Sciatic nerve (tissue), 2 donors: ENCODE measurements around the gene INTS6L. TPM values are rescaled to one million over a fixed set of nuclear protein-coding genes. Genes with fewer than 3 reads are reported as not detected.

Source experiments
- ATAC-seq: fragments of 200-7000 bp; cut with Tn5 transposase; one replicate; pipeline ENCODE4 v1.9.1; 2020; ENCODE audit warnings: mild to moderate bottlenecking, moderate library complexity
- DNase-seq: peaks from one replicate; pipeline ENCODE4 v3.0.0-alpha.2; 2020; ENCODE audit warnings: low spot score
- intact Hi-C: fragments of 100-400 bp; cut with DNase I; formaldehyde crosslinking; loops from one replicate; pipeline ENCODE4 v1.14.2; 2022
- total RNA-seq: library from RNA; stranded (reverse); fragmentation: NEBNext Ultra II Directional; extraction: Animal tissue kit (Norgen Biotek cat#: 25700); gene quantifications from one replicate; pipeline ENCODE4 v1.2.1, GENCODE V29; 2021
- donor health status: DM: no; HTN: no; CAD: no.
- donor health status: DM: no; HTN: no; CAD: no.

Gene INTS6L, protein sequence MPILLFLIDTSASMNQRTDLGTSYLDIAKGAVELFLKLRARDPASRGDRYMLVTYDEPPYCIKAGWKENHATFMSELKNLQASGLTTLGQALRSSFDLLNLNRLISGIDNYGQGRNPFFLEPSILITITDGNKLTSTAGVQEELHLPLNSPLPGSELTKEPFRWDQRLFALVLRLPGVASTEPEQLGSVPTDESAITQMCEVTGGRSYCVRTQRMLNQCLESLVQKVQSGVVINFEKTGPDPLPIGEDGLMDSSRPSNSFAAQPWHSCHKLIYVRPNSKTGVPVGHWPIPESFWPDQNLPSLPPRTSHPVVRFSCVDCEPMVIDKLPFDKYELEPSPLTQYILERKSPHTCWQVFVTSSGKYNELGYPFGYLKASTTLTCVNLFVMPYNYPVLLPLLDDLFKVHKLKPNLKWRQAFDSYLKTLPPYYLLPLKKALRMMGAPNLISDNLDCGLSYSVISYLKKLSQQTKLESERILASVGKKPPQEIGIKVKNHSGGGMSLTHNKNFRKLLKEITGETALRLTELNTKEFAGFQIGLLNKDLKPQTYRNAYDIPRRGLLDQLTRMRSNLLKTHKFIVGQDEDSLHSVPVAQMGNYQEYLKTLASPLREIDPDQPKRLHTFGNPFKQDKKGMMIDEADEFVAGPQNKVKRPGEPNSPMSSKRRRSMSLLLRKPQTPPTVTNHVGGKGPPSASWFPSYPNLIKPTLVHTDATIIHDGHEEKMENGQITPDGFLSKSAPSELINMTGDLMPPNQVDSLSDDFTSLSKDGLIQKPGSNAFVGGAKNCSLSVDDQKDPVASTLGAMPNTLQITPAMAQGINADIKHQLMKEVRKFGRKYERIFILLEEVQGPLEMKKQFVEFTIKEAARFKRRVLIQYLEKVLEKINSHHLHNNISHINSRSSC
- total RNA-seq: 11.8 TPM

DNA sequence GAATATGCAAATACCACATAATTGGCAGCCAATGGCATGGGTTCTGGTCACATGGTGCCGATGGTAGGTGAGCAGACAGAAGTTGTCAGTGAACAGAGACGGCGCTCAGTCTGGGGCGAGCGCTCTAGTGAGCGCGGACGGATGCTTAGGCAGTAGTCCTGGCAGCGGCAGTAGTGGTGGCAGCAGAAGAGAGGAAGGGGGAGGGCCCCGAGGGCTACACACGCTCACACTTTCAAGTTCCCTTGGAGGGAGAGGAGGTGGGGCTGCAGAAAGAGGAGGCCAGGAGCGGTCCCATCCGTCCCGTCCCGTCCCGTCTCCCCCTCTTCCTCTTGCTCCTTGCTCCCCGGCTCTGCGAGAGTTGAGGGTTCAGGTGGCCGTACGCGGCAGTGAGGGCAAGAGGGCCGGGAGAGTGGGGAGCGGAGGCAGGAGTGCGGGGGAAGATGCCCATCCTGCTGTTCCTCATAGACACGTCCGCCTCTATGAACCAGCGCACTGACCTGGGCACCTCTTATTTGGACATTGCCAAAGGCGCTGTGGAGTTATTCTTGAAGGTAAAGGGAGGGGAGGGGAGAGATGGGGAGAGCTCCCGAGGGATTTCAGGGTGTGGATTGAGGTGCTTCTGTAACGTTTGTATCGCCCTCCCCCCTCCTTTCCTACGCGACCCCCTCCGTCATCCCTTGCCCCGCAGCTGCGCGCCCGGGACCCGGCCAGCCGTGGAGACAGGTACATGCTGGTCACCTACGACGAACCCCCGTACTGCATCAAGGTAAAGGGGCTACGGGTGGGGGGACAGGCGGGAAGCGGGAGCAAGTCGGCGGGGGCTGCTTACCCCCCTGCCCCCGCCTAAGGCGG, at the start of gene INTS6L:
Gene INTS6L, plus strand, starts transcription at position 108 of the 852 bp plus-strand sequence. Its CDS starts 333 bp downstream, at position 441.
- intact Hi-C loops: no loop called here
- ATAC-seq (peak; percentile 93), DNase-seq (peak; percentile 88)

DNA sequence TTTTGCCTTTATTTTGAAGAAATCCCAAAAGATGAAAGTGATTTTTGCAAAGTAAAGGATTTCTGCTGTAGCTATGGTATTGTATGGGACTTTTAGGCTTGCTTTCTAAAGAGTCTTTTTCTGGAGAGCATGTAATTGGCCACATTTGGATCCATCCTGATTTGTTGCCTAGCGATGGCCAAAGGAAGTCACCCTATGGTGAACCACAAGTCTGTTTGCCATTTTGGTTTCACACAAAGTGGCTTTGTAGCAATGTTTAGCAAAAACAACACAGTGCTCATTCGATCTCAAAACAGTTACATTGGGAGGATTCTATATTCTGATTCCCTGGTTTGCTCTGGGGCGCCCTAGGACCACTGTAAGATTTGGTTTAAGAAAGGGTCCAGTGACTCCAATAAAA, 44.1 kb upstream of the INTS6L start:
- no peak for ATAC-seq
- DNase-seq: no peak
- intact Hi-C loops: no loop called here

DNA sequence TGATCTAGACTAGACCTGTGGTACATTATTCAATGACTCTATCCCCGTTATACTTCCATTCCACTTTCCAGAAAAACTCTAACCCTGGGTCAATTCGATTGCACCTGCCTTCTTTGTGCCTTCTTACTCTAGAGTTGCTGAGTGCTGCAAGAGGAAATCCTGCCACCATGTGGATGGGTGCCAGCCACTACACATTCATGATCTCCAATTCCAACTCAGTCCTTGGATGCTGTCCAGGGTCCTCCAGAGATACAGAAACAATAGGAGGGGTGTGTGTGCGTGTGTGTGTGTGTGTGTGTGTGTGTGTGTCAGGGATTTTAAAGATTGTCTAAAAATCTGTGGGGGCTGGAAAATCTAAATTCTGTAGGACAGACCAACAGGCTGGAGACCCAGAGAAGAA, 42.9 kb upstream of the INTS6L start:
- no peak for ATAC-seq

DNA sequence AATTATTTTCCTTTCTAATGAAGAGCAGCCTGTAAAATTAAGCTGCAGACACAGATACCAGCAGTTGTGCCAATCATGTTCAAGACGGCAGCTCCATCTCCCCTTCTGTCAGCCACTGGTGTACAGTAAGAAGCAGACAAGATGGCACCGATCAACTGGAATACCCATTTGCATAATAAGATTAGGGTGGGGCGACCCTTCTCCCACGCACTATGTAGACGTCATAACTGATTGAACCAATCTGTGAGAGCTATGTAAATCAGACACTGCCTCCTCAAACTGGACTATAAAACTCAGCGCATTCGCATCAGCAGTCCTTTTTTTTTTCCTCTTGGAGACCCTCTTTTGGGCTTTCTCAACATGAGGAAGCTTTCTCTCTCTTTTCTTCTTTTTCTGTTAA, 40.4 kb upstream of the INTS6L start:
- DNase-seq (no peak), ATAC-seq (no peak)
- intact Hi-C loops: no loop called here

More for the DNA sequence above, 42.9 kb upstream of the INTS6L start:
- intact Hi-C loops: no loop called here
- peak; percentile 60 for DNase-seq

DNA sequence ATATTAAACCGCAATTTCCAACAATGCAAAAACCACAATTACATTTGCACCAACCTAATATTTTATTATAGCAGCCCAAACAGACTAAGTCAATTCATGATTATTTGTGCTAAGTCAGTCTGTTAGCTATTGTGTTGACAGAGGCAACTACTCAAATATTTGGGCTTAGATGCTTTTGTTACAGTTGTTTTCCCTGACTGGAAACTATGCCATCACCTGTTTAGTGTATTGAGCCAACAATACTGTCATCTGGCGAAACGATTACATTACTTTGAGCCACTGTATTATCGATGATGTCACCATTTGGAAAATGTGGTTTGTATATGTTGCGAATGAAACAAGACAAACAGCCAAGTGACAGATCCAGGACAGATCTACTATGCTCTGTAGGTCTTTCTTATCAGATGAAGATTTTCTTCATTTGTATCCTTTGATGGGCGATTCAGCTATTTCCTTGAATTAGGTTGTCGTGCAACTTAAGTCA, 38.7 kb upstream of the INTS6L start:
- intact Hi-C loops: no loop called here
- DNase-seq (no peak), ATAC-seq (no peak)

DNA sequence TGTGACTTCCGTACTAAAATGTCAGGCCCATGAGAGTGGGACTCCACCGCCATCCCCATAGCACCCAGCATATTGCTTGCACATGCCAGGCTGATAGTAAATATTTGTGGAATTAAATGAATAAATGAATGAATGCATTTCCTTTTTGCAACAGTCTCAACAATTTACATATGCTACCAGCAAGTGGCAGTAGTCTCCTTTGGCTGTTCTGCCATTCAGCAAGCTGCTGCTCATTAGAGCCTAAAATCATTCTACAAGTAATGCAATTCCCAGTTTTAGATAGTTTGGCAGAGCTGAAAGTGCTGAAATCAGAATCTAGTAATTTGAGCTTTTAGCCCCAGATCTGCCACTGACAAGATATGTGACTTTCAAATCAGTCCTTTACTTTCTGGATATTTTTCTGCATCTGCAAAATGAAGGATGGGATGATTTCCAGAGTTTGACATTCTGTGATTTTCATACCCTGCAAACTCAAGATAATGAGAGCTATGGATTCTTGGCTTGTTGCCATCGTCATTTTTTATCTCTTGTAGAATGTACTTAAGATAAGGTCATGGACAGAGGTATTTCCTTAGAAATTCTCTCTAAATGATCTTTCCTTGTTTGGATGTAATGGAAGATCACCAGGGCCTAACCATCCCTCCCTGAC, 35.7 kb upstream of the INTS6L start:
- DNase-seq (no peak), ATAC-seq (peak; percentile 72)
- intact Hi-C loops: no loop called here

DNA sequence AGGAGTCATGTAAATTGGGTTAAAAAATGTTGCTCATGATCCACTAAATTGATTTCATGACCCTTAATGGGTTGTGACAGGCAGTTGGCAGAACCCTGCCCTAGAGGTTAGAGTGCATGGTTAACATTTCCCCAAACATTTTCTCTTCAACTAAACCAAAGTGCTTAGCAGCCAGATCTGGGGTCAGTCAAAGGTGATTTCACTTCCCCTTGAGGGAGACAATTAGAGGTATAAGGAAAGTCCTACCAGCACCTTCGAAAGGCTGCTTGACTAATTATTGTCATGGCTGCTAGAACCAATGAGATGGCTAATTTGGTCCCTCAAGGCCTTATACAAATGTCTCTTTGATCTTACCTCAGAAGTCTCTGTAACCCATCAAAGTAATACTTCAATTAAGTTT, 30.9 kb upstream of the INTS6L start:
- DNase-seq (no peak), ATAC-seq (no peak)
- intact Hi-C loops: no loop called here

DNA sequence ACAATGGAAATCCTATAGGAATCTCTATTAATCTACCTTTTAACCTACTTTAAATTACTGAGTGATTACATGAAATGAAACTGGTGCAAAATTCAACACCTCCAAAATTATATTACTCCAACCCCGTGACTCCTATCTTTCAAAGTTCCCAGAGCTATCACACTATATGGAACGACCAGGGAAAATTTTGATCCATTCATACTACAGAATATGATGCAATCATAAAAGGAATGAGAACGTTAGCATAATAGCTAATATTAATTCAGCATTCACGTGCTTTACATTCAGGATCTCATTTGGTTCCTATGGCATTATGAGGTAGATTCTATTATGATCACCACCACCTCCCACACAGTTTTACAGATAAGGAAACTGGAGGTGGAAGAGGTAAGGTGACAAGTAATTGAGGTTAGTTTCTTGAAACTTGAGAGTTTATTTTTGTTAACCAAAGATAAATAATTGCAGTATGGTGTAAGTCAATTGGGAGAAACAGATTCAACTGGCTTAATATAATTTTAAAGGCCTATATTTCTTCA, 29.4 kb upstream of the INTS6L start:
- DNase-seq: no peak
- intact Hi-C loops: no loop called here
- no peak for ATAC-seq

DNA sequence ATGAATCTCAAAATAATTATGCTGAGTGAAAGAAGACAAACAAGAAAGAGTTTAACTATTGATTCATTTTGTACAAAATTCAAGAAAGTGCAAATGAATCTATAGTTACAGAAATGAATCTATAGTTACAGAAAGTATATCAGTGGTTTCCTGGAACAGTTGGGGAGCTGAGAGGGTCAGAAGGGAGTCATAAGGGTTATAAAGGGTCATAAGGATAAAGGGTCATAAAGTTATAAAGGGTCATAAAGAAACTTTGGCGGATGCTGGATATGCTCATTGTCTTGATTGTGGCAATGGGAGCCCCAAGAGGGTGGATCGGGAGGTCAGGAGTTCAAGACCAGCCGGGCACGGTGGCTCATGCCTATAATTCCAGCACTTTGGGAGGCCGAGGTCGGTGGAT, 26.0 kb upstream of the INTS6L start:
- intact Hi-C loops: no loop called here
- DNase-seq: no peak
- no peak for ATAC-seq

DNA sequence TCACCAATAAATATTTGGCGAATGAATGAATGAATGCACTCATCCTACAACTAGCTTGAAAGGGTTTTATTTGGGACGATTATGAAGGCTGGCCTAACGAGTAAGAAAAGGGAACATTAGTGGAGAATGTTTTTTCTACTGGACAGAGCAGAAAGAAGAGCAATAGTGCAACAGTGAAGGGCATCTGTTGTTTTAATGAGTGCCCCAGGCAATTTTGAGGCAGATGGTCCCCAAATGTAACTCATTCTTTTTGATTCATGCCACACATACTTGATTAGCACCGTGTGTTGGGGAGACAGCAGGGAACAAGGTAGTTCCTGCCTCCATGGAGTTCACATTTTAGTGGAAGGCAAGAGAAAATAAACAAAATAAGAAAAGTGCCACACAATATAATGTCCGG, 22.7 kb upstream of the INTS6L start:
- no peak for ATAC-seq
- DNase-seq: no peak
- intact Hi-C loops: no loop called here

DNA sequence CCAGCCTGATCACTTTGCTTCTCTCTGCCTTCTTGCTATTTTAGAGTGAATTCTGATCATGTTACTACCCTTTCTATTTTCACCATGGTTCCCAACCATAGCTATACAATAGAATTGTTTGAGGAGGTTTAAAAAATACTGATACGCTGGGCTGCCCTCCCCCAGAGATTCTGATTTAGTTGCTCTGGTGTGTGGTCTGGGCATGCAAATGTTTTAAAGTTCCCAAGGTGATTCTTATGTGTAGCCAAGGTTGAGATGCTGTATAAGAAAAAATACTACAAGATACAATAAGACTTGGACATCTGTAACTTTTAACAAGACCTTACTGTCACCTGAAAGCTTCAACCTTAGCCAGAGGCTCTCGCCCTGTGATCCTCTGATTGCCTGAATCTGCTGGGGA, 22.2 kb upstream of the INTS6L start:
- ATAC-seq (no peak), DNase-seq (no peak)
- intact Hi-C loops: no loop called here

DNA sequence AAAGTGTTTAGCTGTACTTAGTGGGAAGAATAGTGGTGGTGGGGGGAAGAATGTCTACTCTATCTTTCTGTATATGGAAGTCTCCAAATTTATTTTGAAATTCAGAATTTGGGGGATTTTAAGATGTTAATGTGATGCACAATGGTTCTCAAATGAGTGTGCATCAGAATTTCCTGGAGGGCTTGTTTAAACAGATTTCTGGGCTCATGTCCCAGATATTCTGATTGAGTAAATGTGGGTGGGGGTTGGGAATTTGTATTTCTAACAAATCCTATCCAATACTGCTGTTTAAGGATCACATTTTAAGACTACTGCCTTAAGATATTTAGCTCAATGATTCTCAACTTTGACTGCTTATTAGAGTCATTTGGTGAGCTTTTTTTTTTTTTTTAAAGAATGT, 15.1 kb upstream of the INTS6L start:
- intact Hi-C loops: no loop called here
- DNase-seq (no peak), ATAC-seq (no peak)

DNA sequence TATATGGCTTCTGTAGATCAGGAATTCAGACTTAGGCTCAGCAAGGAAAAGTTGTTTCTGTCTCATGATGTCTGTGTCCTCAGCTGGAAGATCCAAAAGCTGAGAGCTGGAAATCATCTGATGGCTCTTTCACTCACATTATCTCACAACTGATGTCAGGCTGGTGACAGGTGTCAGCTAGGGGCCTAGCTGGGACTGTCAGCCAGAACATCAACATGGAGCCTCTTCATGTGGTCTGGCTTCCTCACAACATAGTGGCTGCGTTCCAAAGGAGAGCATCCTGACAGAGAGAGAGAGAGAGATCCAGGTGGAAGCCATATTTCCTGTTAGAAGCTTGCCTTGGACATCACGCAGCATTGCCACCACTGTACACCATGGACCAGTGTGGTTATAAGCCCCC, 10.6 kb upstream of the INTS6L start:
- intact Hi-C loops: no loop called here
- DNase-seq: no peak
- no peak for ATAC-seq

DNA sequence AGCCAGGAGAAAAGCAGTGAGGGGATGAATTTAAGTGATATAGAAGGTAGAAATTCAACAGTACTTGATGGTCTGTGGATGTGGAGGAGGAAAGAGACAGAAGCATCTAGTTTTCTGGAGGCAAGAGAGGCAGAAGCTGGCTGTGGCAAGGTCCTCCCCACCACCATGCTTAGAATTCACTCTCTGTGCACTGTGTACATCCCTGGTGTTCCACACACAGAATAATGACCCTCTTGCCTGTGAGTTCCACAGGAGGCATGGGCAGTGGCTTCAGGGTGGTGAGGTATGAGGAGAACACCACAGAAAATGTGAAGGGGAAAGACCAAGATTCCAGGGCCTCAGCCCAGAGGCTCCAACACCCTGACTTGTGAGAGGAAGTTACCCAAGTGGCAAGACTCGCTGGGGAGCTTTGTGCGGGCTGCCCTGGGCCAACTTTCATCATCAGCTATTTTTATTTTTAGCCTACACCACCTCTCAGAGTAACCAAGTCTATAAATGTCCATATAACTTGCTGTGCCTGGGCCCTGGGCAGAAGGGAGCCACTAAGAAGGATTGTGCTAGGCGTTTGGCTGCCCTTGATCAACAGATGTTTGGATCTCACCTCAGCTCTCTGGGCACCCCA, 7.8 kb upstream of the INTS6L start:
- no peak for ATAC-seq
- intact Hi-C loops: no loop called here
- no peak for DNase-seq

DNA sequence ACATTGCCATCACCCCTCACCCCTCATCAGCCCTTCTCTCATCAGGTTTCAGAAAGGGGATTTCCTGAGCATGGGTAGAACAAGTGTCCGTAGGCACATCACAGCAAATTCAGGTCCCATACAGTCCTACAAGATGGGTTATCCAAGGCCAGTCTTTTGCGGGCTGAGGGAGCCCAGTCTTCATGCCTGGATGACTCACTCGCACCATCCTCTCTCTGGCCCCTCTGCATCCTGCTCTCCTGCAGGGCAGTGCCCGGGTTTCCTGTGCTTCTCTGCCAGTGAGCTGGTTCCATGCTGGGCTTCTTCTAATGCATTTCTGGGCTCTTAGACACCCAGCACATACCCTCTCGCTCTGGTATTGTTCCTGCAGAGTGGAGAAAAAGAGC, 7.3 kb upstream of the INTS6L start:
- ATAC-seq (no peak), DNase-seq (no peak)
- intact Hi-C loops: no loop called here

DNA sequence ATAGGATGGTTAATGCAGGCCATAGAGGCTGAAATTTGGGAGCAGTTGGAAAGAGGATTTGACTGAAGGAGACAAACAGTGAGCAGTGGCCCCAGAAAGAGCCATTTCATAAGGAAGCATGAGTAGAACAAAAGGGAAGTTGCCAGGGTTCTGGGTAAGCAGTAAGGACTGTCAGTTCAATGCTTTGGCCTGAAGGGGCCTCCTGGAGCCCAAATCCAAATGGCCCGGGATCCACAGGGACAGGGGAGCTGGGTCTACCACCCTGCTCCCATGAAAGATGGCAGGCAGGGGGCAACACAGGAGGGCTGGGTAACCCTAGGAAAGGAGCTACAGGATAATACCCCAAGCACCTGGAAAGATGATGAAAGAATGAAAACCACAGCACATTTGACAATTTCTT, 4.1 kb upstream of the INTS6L start:
- no peak for DNase-seq
- no peak for ATAC-seq
- intact Hi-C loops: loop anchor here (1.0 kb wide), 1 partner anchor 34 kb away; no protein-coding TSS in a partner anchor

DNA sequence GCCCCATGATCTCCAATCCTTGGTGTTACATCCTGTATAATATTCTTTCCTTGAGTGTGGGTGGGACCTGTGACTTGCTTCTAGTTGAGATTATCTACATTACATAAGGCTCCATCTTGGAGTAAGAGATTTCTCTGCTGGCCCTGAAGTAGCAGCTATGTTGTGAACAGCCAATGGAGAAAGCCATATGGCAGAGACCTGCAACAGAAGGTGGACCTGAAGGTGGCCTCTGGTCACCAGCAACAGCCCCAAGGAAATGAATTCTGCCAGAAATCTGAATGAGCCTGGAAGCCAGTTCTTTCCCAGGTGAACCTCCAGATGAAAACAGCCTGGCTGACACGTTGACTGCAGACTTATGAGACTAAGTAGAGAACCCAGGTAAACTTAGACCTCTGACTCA, 2.3 kb upstream of the INTS6L start:
- no peak for ATAC-seq
- intact Hi-C loops: no loop called here
- DNase-seq: no peak

DNA sequence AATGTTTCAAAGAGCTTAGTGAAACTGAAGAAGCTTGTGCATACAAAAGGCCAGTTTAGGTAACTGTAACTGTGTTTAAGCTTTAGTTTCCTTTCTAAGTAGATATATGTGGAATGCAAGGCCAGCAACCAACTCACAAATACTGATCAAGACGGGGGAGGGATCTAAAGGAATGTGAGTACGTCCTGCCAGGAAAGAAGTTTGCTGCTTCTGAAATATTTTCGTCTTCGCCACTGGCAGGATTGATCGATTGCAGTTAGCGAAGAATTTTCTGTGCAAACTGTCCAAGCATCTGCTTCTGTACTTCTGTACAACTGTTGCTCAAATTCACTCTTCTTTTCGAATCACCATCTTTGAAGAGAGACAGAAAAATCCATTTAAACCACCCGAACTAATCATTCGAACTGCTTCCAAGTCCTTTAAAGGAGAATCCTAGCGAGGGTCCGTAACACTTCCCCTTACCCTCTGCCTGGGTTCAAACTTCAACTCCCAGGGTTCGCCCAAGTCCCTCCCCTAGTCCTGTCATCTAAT, 373 bp upstream of the INTS6L start:
- DNase-seq: no peak
- ATAC-seq: no peak
- intact Hi-C loops: no loop called here
